CD4-positive, alpha-beta T cell treated with Interferon alpha-2 for 1 hour (primary cell): Measurements from ENCODE around the gene MFRP.

ENCODE experiments used
- DNase-seq, 2 donors: peaks; one replicate each; pipeline ENCODE4 v3.0.0-alpha.2; 2020 to 2022

MFRP gene

GRCh38 chr11:119356349-119357031 is 10.0 kb upstream of the MFRP start:
- peak; percentile 70 to 76 for DNase-seq

GRCh38 chr11:119355091-119355843 is 8.8 kb upstream of the MFRP start:
- DNase-seq: no peak

GRCh38 chr11:119352857-119353260 is 6.4 kb upstream of the MFRP start:
- no peak for DNase-seq

- no peak for DNase-seq
Measured at GRCh38 chr11:119351232-119351631, 4.7 kb upstream of the MFRP start.

GRCh38 chr11:119350302-119350701 is 3.8 kb upstream of the MFRP start:
- DNase-seq: no peak

GRCh38 chr11:119347940-119348605 is 1.6 kb upstream of the MFRP start:
- DNase-seq: no peak

GRCh38 chr11:119347242-119347641 is 737 bp upstream of the MFRP start:
- DNase-seq: no peak

- DNase-seq: no peak
Measured at GRCh38 chr11:119345685-119346084, 820 bp downstream of the MFRP start.

- DNase-seq: no peak
Measured at GRCh38 chr11:119344291-119345010, 2.1 kb downstream of the MFRP start.

GRCh38 chr11:119343726-119344125 is 2.8 kb downstream of the MFRP start:
- DNase-seq: no peak

- no peak for DNase-seq
Measured at GRCh38 chr11:119342362-119343130, 4.0 kb downstream of the MFRP start.

GRCh38 chr11:119342023-119342300 is 4.5 kb downstream of the MFRP start:
- DNase-seq: no peak

- DNase-seq: no peak
Measured at GRCh38 chr11:119341222-119342022, 5.1 kb downstream of the MFRP start.

- no peak for DNase-seq
Measured at GRCh38 chr11:119340335-119341221, 5.9 kb downstream of the MFRP start, which contains the start of gene C1QTNF5. Gene C1QTNF5, minus strand, starts transcription at chr11:119340883. Its CDS starts 486 bp downstream, at chr11:119340397.

GRCh38 chr11:119339589-119340334 is 6.7 kb downstream of the MFRP start:
- peak; percentile 19 to 32 for DNase-seq

GRCh38 chr11:119338965-119339588 is 7.4 kb downstream of the MFRP start:
- DNase-seq: no peak

GRCh38 chr11:119338318-119338890 is 8.1 kb downstream of the MFRP start:
- DNase-seq: peak; percentile 61 to 77

- no peak for DNase-seq
Measured at GRCh38 chr11:119337581-119338317, 8.8 kb downstream of the MFRP start.
